ENCODE measurements around the gene HOXD13.

- no peak for TF ChIP-seq CTCF (IDR thresholded peaks at IDR 0.05; ENCODE audit: low read length)
- no peak for TF ChIP-seq EZH2 (optimal IDR thresholded peaks at IDR 0.05; ENCODE audit: low read depth, low read length)
These were observed 17.4 kb downstream of the HOXD13 start for GRCh38 chr2:176109946-176110345.

Measured in MM.1S (cell line).